MCF 10A (cell line): ENCODE data around the gene ZIC5. TPM values are rescaled to one million over a fixed set of nuclear protein-coding genes. Genes with fewer than 3 reads are reported as not detected.

ENCODE experiments used
- BruUV-seq: library from RNA; stranded (reverse); fragments of 400-500 nt; replicated peaks from 2 replicates; lab custom pipeline; 2021; lab: Mats Ljungman, UMichigan
- CTCF ChIA-PET: fragments of 300-600 bp; sonication (Branson Sonifier 250); formaldehyde crosslinking; extraction: SDS; loops from one replicate; lab custom pipeline; 2021; ENCODE audit warnings: antibody characterized with exemption, inconsistent platforms; lab: Yijun Ruan, JAX
- POLR2A ChIA-PET: fragments of 300-600, 350-650 bp; sonication (Branson Sonifier 250); formaldehyde crosslinking; extraction: SDS; loops from one replicate; lab custom pipeline; 2020; ENCODE audit warnings: antibody characterized with exemption, inconsistent platforms; lab: Yijun Ruan, JAX
- DNase-seq: peaks from one replicate; pipeline ENCODE4 v3.0.0-alpha.2; 2018; ENCODE audit not compliant: unreplicated experiment
- H3K27ac Mint-ChIP-seq: one replicate; pipeline ENCODE4 v1.8.0; 2022; ENCODE audit warnings: mild to moderate bottlenecking, low read depth, mixed read lengths; ENCODE audit not compliant: unreplicated experiment
- H3K27me3 Mint-ChIP-seq: one replicate; pipeline ENCODE4 v1.8.0; 2022; ENCODE audit warnings: mixed read lengths; ENCODE audit not compliant: insufficient read depth, unreplicated experiment
- H3K36me3 Mint-ChIP-seq: one replicate; pipeline ENCODE4 v1.8.0; 2022; ENCODE audit warnings: mild to moderate bottlenecking, moderate library complexity, mixed read lengths; ENCODE audit not compliant: insufficient read depth, unreplicated experiment
- H3K4me1 Mint-ChIP-seq: one replicate; pipeline ENCODE4 v1.8.0; 2022; ENCODE audit warnings: mixed read lengths; ENCODE audit not compliant: insufficient read depth, unreplicated experiment
- H3K4me3 Mint-ChIP-seq: one replicate; pipeline ENCODE4 v1.8.0; 2022; ENCODE audit warnings: mild to moderate bottlenecking, moderate library complexity, mixed read lengths; ENCODE audit not compliant: unreplicated experiment
- H3K9me3 Mint-ChIP-seq: one replicate; pipeline ENCODE4 v1.8.0; 2022; ENCODE audit warnings: mixed read lengths; ENCODE audit not compliant: unreplicated experiment
- CTCF ChIP-seq: fragments of 200-600 bp; IDR thresholded peaks from one replicate; pipeline ENCODE4 v1.8.0; 2022; ENCODE audit warnings: antibody characterized with exemption, mild to moderate bottlenecking; ENCODE audit not compliant: unreplicated experiment
- intact Hi-C: fragments of 100-400 bp; cut with micrococcal nuclease; formaldehyde crosslinking; loops from 2 replicates; pipeline ENCODE4 v1.14.1; 2022
- total RNA-seq: library from RNA; stranded (reverse); gene quantifications from 2 replicates; pipeline ENCODE4 v1.2.3, GENCODE V29; 2022

Gene ZIC5
- total RNA-seq, 1 experiment from 2014 or later = not detected

DNA sequence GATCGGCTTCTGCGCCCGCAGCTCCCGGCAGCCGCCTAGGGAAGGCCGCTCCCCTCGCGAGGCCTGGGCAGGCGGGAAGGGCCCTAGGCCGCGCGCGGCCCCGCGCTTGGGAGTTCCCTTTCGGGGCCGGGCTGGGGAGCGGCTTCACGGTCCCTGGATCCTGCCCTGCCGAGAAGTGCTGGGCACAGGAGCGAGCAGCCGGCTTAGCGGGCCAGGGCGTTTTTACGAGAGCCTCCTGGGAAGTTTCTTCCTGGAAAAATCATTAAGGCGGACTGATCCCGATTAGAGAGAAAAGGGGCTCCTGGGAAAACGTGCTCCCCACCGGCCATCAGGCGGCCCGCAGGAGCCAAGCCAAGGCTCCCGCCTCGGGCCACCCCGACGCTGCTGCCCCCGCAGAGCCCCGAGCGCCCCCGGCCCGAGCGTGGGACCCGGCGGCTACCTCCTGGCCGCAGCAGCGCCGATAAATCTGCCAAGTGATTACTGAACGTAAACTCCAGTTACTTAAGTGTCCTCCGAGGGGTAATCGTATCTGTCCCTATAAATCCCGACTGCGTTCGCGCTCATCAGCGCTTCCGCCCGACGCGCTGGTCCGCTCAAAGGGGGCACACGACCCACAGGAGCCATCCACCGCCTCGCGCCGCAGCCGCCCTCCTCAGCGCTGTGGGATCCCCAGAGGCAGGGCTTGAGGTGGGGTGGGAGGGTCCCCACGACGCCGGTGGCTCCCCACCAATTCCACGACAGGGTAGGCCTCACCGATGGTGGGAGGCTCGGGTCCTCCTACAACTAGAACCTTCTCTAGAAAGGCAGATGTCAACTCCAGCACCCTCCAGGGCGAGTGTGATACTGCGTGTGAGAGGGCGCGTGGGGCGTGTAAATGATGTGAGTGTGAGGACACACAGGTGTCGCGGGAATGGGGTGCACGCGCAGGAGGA lies 2.8 kb downstream of the ZIC5 start:
- Mint-ChIP-seq H3K36me3 (no peaks in the 10 kb centered on the region), H3K4me1 (no peaks in the 10 kb centered on the region), H3K4me3 (no peak overlapping the region), H3K9me3 (no peaks in the 10 kb centered on the region), H3K27me3 (peaks cover 21% of the 10 kb centered on the region), H3K27ac (no peak overlapping the region)
- intact Hi-C loops = no loop called here
- POLR2A ChIA-PET = no interaction called here
- no TSS peak for BruUV-seq
- TF ChIP-seq CTCF = no peak
- CTCF ChIA-PET = no interaction called here
- no peak for DNase-seq

DNA sequence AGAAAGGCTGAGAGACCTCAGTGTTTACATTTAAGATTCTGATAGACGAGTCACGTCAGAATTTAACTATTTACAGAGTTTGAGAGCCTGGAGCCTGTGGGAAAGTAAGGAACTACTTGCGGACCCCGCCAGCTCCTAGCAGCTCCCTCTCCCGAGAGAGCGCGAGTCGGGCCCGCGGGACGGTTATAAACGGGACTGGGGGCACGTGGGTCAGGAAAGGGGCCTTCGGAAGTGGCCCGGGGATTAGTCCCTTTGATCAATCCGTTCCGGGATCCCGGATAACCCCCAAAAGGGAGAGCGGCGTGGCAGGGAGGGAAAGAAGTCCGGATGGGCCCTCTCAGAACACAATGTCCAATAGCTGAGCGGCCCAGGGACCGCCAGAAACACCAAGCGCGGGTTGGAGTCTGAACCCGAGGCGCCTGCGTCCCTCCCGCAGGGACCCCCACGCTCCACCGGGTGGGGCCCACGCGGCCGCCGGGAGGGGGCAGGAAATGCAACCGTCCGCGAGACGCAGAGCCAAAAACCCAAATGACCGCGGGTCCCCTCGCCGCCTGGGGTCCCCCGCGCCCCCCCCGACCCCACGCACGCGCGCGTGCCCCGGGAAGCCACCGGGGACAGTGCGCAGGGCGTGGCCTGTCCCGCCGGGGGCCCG lies 3.6 kb downstream of the ZIC5 start:
- Mint-ChIP-seq H3K9me3 (no peaks in the 10 kb centered on the region), H3K4me3 (no peak overlapping the region), H3K4me1 (no peaks in the 10 kb centered on the region), H3K27me3 (peaks cover 17% of the 10 kb centered on the region), H3K27ac (no peak overlapping the region), H3K36me3 (no peaks in the 10 kb centered on the region)
- intact Hi-C loops = no loop called here
- POLR2A ChIA-PET = no interaction called here
- TF ChIP-seq CTCF = no peak
- CTCF ChIA-PET = no interaction called here
- DNase-seq = no peak
- BruUV-seq = no TSS peak

DNA sequence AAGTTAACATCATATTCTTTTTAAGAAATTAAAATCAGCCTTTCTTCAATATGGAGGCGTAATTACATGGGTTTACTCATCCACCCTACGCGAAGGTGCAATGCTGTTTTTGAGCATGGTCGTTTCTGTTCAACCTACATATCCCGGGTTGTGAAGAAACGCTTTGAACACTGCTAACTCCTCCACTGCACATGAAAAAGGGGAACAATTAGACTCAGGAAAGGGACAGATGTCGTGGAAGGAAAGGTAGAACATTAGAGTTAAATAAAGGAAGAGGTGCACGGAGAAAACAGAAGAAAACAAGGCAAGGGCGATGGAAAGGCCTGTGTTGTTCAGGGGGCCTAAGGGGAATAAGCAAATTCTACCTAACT lies 4.1 kb downstream of the ZIC5 start:
- Mint-ChIP-seq H3K9me3 (no peaks in the 10 kb centered on the region), H3K27ac (no peak overlapping the region), H3K36me3 (no peaks in the 10 kb centered on the region), H3K4me1 (no peaks in the 10 kb centered on the region), H3K27me3 (peaks cover 12% of the 10 kb centered on the region), H3K4me3 (no peak overlapping the region)
- TF ChIP-seq CTCF = no peak
- CTCF ChIA-PET = no interaction called here
- DNase-seq = no peak
- intact Hi-C loops = no loop called here
- POLR2A ChIA-PET = no interaction called here
- no TSS peak for BruUV-seq

DNA sequence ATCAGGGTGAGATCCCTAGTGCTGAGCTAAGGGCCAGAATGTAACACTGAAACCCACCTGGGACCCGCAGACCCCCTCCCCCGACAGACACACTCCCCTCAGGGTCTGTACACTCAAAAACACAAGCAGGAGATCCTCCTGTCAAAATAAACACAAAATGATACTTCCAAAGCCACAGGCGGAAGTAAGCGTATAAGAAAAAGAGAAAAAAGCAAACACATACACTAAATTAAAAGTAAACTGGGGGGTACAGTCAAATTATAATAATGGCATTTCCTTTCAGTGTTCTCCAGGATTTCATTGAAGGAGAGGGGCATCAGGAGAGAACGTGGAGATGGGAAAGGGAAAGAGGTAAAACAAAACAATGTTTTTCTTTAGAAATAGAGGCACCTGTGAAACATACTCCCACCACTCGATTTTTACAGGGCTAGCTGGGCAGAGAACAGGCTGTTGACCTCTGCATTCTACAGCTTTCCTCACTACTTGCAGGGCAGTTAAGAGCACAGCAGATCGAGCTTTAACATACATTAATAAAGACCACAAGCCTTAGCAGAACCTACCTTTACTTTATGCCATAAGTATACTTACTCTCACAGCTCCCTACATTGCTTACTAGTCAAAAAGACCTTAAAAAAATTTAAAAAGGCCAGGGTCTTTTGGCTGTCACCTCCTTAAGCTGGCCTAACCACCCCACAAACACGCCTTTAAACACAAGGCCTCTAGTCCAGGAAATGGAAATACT lies 5.3 kb downstream of the ZIC5 start:
- peaks cover 12% of the 10 kb centered on the region for H3K27me3 Mint-ChIP-seq

More for the DNA sequence above, 5.3 kb downstream of the ZIC5 start:
- no peak for DNase-seq
- POLR2A ChIA-PET = interaction anchor here (0.6 to 1.0 kb wide), 2 partner anchors 27 to 657 kb away, joined by 3 read pairs; no protein-coding TSS in a partner anchor
- H3K4me1 Mint-ChIP-seq = no peaks in the 10 kb centered on the region
- no peak overlapping the region for H3K4me3 Mint-ChIP-seq
- TF ChIP-seq CTCF = no peak
- intact Hi-C loops = no loop called here
- H3K36me3 Mint-ChIP-seq = no peaks in the 10 kb centered on the region
- no peak overlapping the region for H3K27ac Mint-ChIP-seq
- no TSS peak for BruUV-seq
- H3K9me3 Mint-ChIP-seq = no peaks in the 10 kb centered on the region
- CTCF ChIA-PET = interaction anchor here (1.1 kb wide), 1 partner anchor 269 kb away, joined by 3 read pairs; no protein-coding TSS in a partner anchor
